ENCODE measurements around the gene SLC17A7.

The SLC17A7 gene

GRCh38 chr19:49403404-49404187 lies 37.7 kb downstream of the SLC17A7 start:
- TF ChIP-seq GATA3 (IDR thresholded peaks at IDR 0.05; ENCODE audit: low read depth, low read length): no peak
- no peak for TF ChIP-seq GATA2 (IDR thresholded peaks at IDR 0.05; ENCODE audit: low read depth, low read length)

GRCh38 chr19:49400029-49400428 lies 41.3 kb downstream of the SLC17A7 start:
- TF ChIP-seq GATA2 (IDR thresholded peaks at IDR 0.05; ENCODE audit: low read depth, low read length): no peak
- TF ChIP-seq GATA3 (IDR thresholded peaks at IDR 0.05; ENCODE audit: low read depth, low read length): no peak

- no peak for TF ChIP-seq GATA3 (IDR thresholded peaks at IDR 0.05; ENCODE audit: low read depth, low read length)
- no peak for TF ChIP-seq GATA2 (IDR thresholded peaks at IDR 0.05; ENCODE audit: low read depth, low read length)
Observed at GRCh38 chr19:49398931-49399330, 42.4 kb downstream of the SLC17A7 start.

GRCh38 chr19:49398001-49398615 lies 43.2 kb downstream of the SLC17A7 start:
- TF ChIP-seq GATA3 (IDR thresholded peaks at IDR 0.05; ENCODE audit: low read depth, low read length) (no peak), GATA2 (IDR thresholded peaks at IDR 0.05; ENCODE audit: low read depth, low read length) (no peak)

- TF ChIP-seq GATA2 (IDR thresholded peaks at IDR 0.05; ENCODE audit: low read depth, low read length): no peak
- TF ChIP-seq GATA3 (IDR thresholded peaks at IDR 0.05; ENCODE audit: low read depth, low read length): no peak
Observed at GRCh38 chr19:49396738-49397505, 44.4 kb downstream of the SLC17A7 start.

GRCh38 chr19:49395581-49396407 lies 45.5 kb downstream of the SLC17A7 start:
- TF ChIP-seq GATA3 (IDR thresholded peaks at IDR 0.05; ENCODE audit: low read depth, low read length) (no peak), GATA2 (IDR thresholded peaks at IDR 0.05; ENCODE audit: low read depth, low read length) (no peak)

- TF ChIP-seq GATA3 (IDR thresholded peaks at IDR 0.05; ENCODE audit: low read depth, low read length) (no peak), GATA2 (IDR thresholded peaks at IDR 0.05; ENCODE audit: low read depth, low read length) (no peak)
Observed at GRCh38 chr19:49393881-49394280, 47.4 kb downstream of the SLC17A7 start.

GRCh38 chr19:49391581-49392399 lies 49.5 kb downstream of the SLC17A7 start:
- TF ChIP-seq GATA2 (IDR thresholded peaks at IDR 0.05; ENCODE audit: low read depth, low read length) (no peak), GATA3 (IDR thresholded peaks at IDR 0.05; ENCODE audit: low read depth, low read length) (no peak)

GRCh38 chr19:49390929-49391359 lies 50.4 kb downstream of the SLC17A7 start:
- TF ChIP-seq GATA2 (IDR thresholded peaks at IDR 0.05; ENCODE audit: low read depth, low read length) (no peak), GATA3 (IDR thresholded peaks at IDR 0.05; ENCODE audit: low read depth, low read length) (no peak)

GRCh38 chr19:49390131-49390928 lies 51.0 kb downstream of the SLC17A7 start:
- TF ChIP-seq GATA3 (IDR thresholded peaks at IDR 0.05; ENCODE audit: low read depth, low read length): no peak
- TF ChIP-seq GATA2 (IDR thresholded peaks at IDR 0.05; ENCODE audit: low read depth, low read length): no peak

- no peak for TF ChIP-seq GATA2 (IDR thresholded peaks at IDR 0.05; ENCODE audit: low read depth, low read length)
- no peak for TF ChIP-seq GATA3 (IDR thresholded peaks at IDR 0.05; ENCODE audit: low read depth, low read length)
Observed at GRCh38 chr19:49389406-49389805, 51.9 kb downstream of the SLC17A7 start.

GRCh38 chr19:49387936-49388372 lies 53.4 kb downstream of the SLC17A7 start, which contains the start of gene KASH5:
Gene KASH5, plus strand, starts transcription at chr19:49388249. Its CDS starts 2,635 bp downstream, at chr19:49390884.
- no peak for TF ChIP-seq GATA3 (IDR thresholded peaks at IDR 0.05; ENCODE audit: low read depth, low read length)
- TF ChIP-seq GATA2 (IDR thresholded peaks at IDR 0.05; ENCODE audit: low read depth, low read length): no peak
